Central memory CD8-positive, alpha-beta T cell (primary cell): ENCODE data around the gene HBS1L.

Experiments
- ATAC-seq: fragments of 150-1000 bp; cut with Tn5 transposase; replicated peaks from 2 replicates; pipeline ENCODE4 v1.10.0; 2022; ENCODE audit warnings: mild to moderate bottlenecking, moderate FRiP score, moderate number of reproducible peaks; ENCODE audit not compliant: poor library complexity, severe bottlenecking; ENCODE audit errors: extremely low read depth
- DNase-seq, 2 donors: peaks; one replicate each; pipeline ENCODE4 v3.0.0; 2021; ENCODE audit warnings: low spot score in 2 of 2
- H3K27ac Mint-ChIP-seq: one replicate; pipeline ENCODE4 v1.8.0; 2022; ENCODE audit warnings: low read depth, mild to moderate bottlenecking, moderate library complexity, mixed read lengths
- H3K27me3 Mint-ChIP-seq: one replicate; pipeline ENCODE4 v1.8.0; 2022; ENCODE audit warnings: mixed read lengths
- H3K36me3 Mint-ChIP-seq: one replicate; pipeline ENCODE4 v1.8.0; 2022; ENCODE audit warnings: mild to moderate bottlenecking, moderate library complexity, mixed read lengths; ENCODE audit not compliant: insufficient read depth
- H3K4me1 Mint-ChIP-seq: one replicate; pipeline ENCODE4 v1.8.0; 2022; ENCODE audit warnings: mixed read lengths
- H3K4me3 Mint-ChIP-seq: one replicate; pipeline ENCODE4 v1.8.0; 2022; ENCODE audit warnings: mild to moderate bottlenecking, moderate library complexity, mixed read lengths
- H3K9me3 Mint-ChIP-seq: one replicate; pipeline ENCODE4 v1.8.0; 2022; ENCODE audit warnings: mixed read lengths

Gene HBS1L

GRCh38 chr6:134928151-134928900 is 126.3 kb downstream of the HBS1L start:
- no peak overlapping the region for H3K4me3 Mint-ChIP-seq
- no peaks in the 10 kb centered on the region for H3K9me3 Mint-ChIP-seq
- H3K27ac Mint-ChIP-seq, result no peak overlapping the region
- DNase-seq (no peak), ATAC-seq (no peak)
- peaks cover 3% of the 10 kb centered on the region for H3K36me3 Mint-ChIP-seq
- H3K4me1 Mint-ChIP-seq, result no peaks in the 10 kb centered on the region
- H3K27me3 Mint-ChIP-seq, result no peaks in the 10 kb centered on the region

- Mint-ChIP-seq H3K27me3 (no peaks in the 10 kb centered on the region), H3K27ac (no peak overlapping the region), H3K9me3 (no peaks in the 10 kb centered on the region), H3K4me1 (no peaks in the 10 kb centered on the region), H3K36me3 (peaks cover 3% of the 10 kb centered on the region), H3K4me3 (no peak overlapping the region)
- ATAC-seq (no peak), DNase-seq (no peak)
Observed at GRCh38 chr6:134925800-134926199, 128.8 kb downstream of the HBS1L start.

- Mint-ChIP-seq H3K36me3 (peaks cover 1% of the 10 kb centered on the region), H3K4me3 (no peak overlapping the region)
- no peak for ATAC-seq
Observed at GRCh38 chr6:134921721-134922261, 132.8 kb downstream of the HBS1L start.

GRCh38 chr6:134921276-134921675 is 133.3 kb downstream of the HBS1L start:
- Mint-ChIP-seq H3K27ac (no peak overlapping the region), H3K9me3 (no peaks in the 10 kb centered on the region), H3K4me3 (no peak overlapping the region), H3K4me1 (no peaks in the 10 kb centered on the region), H3K36me3 (peaks cover 1% of the 10 kb centered on the region), H3K27me3 (no peaks in the 10 kb centered on the region)
- no peak for DNase-seq
- no peak for ATAC-seq

More at GRCh38 chr6:134921721-134922261, 132.8 kb downstream of the HBS1L start:
- H3K27ac Mint-ChIP-seq, result no peak overlapping the region
- H3K9me3 Mint-ChIP-seq, result no peaks in the 10 kb centered on the region
- no peak for DNase-seq
- H3K4me1 Mint-ChIP-seq, result no peaks in the 10 kb centered on the region
- H3K27me3 Mint-ChIP-seq, result no peaks in the 10 kb centered on the region

GRCh38 chr6:134920422-134920821 is 134.2 kb downstream of the HBS1L start:
- no peaks in the 10 kb centered on the region for H3K4me1 Mint-ChIP-seq
- DNase-seq (no peak), ATAC-seq (no peak)
- H3K9me3 Mint-ChIP-seq, result no peaks in the 10 kb centered on the region
- no peak overlapping the region for H3K27ac Mint-ChIP-seq
- peaks cover 7% of the 10 kb centered on the region for H3K27me3 Mint-ChIP-seq
- H3K4me3 Mint-ChIP-seq, result no peak overlapping the region
- H3K36me3 Mint-ChIP-seq, result peaks cover 1% of the 10 kb centered on the region

- no peak for DNase-seq
- peaks cover 7% of the 10 kb centered on the region for H3K27me3 Mint-ChIP-seq
- no peak overlapping the region for H3K4me3 Mint-ChIP-seq
- no peaks in the 10 kb centered on the region for H3K4me1 Mint-ChIP-seq
- no peaks in the 10 kb centered on the region for H3K9me3 Mint-ChIP-seq
- no peak overlapping the region for H3K27ac Mint-ChIP-seq
- ATAC-seq, result no peak
- H3K36me3 Mint-ChIP-seq, result peaks cover 1% of the 10 kb centered on the region
Observed at GRCh38 chr6:134918418-134918961, 136.1 kb downstream of the HBS1L start.

GRCh38 chr6:134911547-134911946 is 143.1 kb downstream of the HBS1L start:
- Mint-ChIP-seq H3K27me3 (peaks cover 7% of the 10 kb centered on the region), H3K4me1 (no peaks in the 10 kb centered on the region), H3K27ac (no peak overlapping the region), H3K36me3 (no peaks in the 10 kb centered on the region), H3K4me3 (no peak overlapping the region), H3K9me3 (no peaks in the 10 kb centered on the region)
- ATAC-seq (no peak), DNase-seq (no peak)

- H3K27me3 Mint-ChIP-seq, result peaks cover under 1% of the 10 kb centered on the region
- ATAC-seq, result no peak
- no peak overlapping the region for H3K4me3 Mint-ChIP-seq
- DNase-seq, result no peak
- no peaks in the 10 kb centered on the region for H3K4me1 Mint-ChIP-seq
- H3K9me3 Mint-ChIP-seq, result no peaks in the 10 kb centered on the region
- no peak overlapping the region for H3K27ac Mint-ChIP-seq
- H3K36me3 Mint-ChIP-seq, result no peaks in the 10 kb centered on the region
Observed at GRCh38 chr6:134910593-134910935, 144.1 kb downstream of the HBS1L start.
